Fibroblast of skin of abdomen (primary cell): Measurements from ENCODE around the gene TAF1B. TPM values are rescaled to one million over a fixed set of nuclear protein-coding genes. Genes with fewer than 3 reads are reported as not detected.

ENCODE experiments used
- DNase-seq: peaks from one replicate; pipeline ENCODE4 v3.0.0-alpha.2; 2013
- polyA plus RNA-seq, 2 experiments: library from polyadenylated mRNA; unstranded; fragments of 120-200 nt; gene quantifications; one replicate each; pipeline ENCODE4 v1.2.1, GENCODE V29; 2013; ENCODE audit not compliant: insufficient read length in 2 of 2

The TAF1B gene
- polyA plus RNA-seq (2013, experiment 1 of 2; ENCODE audit: insufficient read length), result 15.5 TPM
- polyA plus RNA-seq (2013, experiment 2 of 2; ENCODE audit: insufficient read length), result 15.4 TPM

DNA sequence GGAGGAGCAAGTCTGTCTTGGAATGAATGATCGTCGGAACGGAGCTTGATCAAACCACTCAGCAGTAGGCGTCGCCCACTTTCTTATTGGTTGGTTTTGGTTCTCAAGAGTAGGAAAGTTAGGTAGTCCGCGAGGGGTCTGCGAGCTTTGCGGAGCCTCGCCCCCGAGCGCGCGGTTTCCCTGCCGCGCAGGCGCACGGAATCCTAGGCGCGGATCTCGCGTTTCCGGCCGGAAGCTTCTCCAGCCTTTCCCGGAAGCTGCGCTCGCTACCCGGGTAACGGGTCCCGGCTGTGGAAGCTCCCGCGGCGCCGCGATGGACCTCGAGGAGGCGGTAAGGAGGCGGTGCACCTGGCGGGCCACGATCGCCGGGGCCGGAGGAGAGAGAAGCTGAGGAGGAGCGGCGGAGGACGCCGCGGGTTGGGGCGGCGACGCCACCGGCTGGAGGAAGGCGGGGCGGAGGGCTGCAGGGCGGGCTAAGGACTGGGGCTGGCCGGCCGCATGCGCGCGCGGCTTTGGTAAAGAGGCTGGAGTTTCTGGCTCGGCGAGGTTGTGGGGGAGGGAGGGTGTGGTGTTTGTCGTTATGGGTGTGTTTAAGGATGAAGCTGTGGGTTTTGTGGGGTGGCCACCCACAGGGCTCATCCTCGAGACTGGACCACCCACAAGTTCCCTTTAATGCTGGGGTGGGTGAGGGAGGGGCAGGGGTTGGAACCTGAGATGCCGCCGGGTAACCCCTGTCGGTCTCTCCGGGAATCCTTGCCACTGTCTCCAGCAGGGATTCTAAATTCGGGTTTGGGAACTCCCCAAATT lies at the start of gene TAF1B:
Gene TAF1B, plus strand, starts transcription at position 246 of the 807 bp plus-strand sequence. Its CDS starts 68 bp downstream, at position 314.
- DNase-seq, result peak; percentile 94

DNA sequence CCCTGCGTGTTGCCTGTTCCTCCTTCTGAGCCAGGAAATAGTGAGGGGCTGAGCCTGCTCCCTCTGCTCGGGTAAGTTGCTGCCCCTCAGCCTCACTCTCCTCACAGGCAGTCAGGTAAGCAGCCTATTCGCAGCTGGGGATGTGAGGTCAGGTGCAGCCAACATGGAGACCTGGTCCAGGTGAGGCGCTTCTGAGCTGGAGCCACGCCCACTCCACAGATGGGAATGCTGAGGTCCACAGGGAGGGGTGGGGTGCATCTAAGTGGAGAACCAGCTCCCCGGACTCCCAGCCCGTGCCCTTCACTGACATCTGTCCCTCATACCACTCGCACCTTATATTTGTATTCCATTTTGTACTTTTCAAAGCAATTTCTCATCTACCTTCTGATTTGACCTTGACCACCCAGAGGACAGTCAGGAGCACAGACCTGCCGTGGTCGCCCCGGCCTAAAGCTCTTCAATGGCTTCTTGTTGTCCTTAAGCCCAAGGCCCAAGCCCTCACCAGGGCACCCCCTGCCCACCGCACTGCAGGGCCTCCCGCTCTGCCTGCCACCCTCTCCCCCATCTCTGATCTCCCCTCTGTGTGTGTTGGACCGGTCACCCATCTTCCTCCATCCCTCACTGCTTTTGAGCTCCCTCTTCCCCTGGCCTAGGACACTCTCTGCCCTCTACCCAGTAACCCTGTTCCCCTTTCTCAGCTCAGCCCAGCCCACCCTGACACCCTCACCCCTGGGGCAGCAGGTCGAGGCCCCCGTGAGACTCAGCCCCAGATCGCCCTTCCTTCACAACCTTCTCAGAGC lies 49.2 kb upstream of the TAF1B start:
- DNase-seq, result no peak

DNA sequence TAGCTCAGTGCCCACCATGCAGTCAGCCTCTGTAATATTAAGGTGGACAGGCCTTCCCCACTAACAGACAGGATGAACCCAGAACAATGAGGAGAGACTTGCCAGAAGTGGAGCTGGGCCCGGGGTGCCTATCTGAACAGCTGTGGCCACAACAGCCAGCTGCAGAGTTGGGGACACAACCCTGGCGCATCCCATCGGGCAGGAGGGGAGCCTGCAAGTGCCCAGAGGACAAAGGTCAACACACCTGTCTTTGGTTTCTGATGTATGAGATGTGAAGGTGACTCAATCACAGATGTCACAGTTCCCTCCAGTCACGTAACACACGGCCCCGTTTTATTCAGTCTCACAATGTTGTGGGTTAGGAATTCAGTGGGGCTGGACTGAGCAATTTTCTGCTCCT lies 48.2 kb upstream of the TAF1B start:
- DNase-seq, result no peak

DNA sequence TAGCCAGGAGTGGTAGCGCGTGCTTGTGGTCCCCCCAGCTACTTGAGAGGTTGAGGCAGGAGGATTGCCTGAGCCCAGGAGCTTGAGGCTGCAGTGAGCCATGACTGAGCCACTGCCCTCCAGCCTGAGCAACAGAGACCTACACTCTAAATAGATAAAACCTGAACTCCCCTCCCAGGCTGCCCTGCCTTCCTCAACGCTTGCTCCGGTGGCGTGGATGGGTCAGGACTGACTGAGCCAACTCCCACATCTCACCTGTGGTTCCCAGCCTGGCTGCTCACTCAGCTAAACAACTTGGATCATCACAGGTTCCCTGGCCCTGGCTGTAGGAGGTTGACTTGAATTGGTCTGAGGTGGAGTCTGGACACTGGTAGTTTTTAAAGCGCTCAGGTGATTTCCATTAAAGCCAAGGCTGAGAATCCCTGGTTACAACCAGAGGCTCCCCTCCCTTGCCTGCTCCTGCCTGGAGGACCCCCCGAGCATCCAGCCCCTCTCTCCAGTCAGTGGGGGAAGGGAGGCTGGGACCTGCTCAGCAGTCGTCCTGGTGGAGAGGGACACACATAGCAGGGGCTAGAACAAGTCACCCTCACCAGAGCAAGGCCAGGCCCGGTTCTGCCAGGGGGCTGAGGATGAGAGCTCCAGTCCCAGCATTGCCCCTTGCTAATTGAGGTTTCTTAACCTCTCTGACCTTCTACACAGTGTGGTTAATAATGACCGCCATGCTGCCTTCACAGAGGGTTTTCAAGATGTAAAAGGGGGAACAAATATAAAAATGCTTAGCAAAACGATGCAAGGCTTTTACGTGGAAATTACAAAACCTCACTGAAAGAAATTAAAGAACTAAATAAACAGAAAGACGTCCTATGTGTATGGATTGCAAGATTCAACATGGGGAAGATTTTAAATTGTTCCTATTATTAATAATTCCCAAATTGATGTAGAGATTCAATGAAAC lies 46.9 kb upstream of the TAF1B start:
- DNase-seq, result no peak

DNA sequence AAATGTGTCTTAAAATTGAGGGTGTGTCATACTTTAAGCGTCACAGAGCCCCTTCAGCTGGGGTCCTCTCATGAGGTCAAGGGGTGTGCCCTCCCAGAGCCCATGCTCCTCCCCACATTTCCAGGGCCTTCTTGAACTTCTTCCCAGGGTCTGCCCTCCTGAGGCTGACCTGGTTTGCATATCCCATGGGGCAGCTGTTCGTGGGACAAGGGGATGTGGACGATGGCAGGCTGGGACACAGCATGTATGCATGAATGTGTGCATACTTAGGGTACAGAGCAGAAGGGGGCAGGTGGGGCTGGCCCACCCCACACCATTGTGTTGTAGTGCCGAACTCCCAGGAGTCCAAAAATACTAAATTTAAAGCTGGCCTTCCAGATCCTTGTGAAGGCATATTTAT lies 46.2 kb upstream of the TAF1B start:
- DNase-seq, result no peak

GRCh38 chr2:9797681-9798556 lies 45.4 kb upstream of the TAF1B start:
- DNase-seq, result no peak

DNA sequence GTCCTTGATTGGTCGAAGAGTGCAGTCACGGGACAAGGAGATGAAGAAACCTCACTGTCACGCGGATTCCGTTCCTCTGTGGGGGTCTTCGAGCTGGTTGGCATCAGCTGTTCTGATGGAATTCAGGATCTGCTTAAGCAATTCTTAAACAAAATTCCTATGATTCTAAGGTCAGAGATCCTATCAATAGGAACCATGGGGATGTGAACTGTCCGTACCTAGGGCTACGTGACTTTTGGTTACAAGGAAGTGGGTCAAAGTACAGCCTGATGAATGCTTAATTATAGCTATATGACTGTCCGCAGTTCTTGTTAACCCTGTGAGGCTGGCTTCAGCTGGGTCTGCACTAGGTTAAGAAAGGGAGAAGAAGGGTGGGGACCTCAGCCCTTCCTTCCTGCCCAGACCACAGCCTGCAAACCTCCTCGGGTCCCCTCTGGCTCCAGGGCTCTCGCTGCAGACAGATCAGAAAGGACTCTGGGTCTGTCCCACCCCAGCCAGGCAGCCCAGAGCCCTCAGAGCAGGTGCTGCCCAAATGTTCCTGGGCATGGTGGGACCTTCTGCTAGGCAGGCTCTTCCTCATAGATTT lies 44.2 kb upstream of the TAF1B start:
- DNase-seq, result no peak

GRCh38 chr2:9799729-9800632 lies 43.3 kb upstream of the TAF1B start:
- DNase-seq, result peak; percentile 76

GRCh38 chr2:9800639-9800974 lies 42.7 kb upstream of the TAF1B start:
- no peak for DNase-seq

- peak; percentile 28 for DNase-seq
Observed at GRCh38 chr2:9800975-9801726, 42.1 kb upstream of the TAF1B start.

DNA sequence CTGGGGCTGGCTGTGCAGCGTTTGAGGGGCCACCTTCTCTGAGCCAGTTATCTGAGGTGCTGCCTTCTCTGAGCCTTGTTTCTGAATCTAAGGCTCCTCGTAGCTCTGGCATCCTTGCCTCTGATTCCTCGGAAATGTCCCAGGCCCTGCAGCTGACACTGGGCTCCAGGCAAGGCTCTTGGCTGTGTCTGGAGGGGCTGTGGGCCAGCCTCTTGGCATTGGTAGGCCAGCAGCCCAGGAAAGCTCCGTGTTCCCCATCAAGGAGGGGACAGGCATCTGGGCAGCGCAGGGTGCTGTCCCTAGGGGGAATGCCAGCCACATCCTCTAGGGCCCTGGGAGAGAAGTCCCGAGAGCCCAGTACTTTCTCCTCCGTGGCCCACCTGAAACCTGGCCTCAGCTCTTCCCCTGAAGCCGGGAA lies 40.7 kb upstream of the TAF1B start:
- DNase-seq, result no peak

DNA sequence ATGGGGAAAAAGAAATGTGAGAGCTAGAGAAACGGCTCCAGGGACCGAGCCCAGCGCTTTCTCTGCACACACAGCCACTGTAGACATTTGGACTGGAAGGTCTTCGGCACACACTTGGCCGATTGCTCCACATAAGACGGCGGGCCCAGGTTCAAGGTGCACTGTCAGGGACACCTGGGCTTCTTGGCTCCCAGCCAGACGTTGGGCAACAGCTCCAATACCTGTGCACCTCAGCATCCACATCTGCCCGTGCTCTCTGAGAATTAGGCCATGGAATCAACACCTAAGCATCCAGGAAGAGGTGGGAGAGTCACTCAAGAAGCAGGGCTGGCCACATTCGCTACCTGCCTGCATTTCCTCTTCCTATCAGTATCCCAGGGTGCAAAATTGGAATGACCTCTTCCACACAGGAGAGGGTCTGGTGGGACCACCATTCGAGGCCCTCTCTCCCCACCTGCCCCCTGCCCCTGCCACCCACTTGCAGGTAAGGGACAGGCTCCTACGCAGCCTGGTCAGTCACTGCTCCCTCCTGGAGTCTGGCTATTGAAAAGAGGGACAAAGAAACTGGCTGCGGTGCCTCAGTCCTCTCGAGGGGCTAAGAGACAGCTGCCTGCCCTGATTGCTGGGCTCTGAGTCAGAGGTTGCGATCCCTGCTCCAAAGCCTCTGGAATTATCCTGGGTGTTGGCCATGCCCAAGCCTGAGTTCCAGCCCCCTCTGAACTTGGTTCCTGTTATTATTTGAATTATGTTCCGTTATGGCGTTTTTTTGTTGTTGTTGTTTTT lies 40.1 kb upstream of the TAF1B start:
- DNase-seq, result no peak

- peak; percentile 59 for DNase-seq
Observed at GRCh38 chr2:9805435-9806297, 37.6 kb upstream of the TAF1B start.

DNA sequence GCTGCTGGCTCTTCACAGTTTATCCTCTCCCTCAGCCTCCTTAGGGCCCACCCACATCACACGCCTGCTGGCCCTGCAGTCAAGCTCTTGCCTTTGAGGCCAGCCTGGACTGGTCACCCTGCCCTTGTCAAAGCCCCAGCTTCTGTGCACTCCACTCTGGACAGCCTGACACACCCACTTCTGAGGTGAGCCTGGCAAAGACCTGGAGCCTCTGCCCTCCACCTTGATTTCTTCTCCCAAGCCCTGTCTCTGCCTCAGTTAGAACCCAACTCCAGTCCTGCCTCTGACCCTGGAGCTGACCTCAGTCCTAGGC lies 37.0 kb upstream of the TAF1B start:
- no peak for DNase-seq

GRCh38 chr2:9806656-9807055 lies 36.6 kb upstream of the TAF1B start:
- DNase-seq, result no peak

- no peak for DNase-seq
Observed at GRCh38 chr2:9807056-9807455, 36.2 kb upstream of the TAF1B start.

GRCh38 chr2:9807555-9808305 lies 35.5 kb upstream of the TAF1B start:
- no peak for DNase-seq
